Esophagus squamous epithelium (tissue), 5 donors: Measurements from ENCODE around the gene RIMBP2. TPM values are rescaled to one million over a fixed set of nuclear protein-coding genes. Genes with fewer than 3 reads are reported as not detected.

ENCODE experiments used
- DNase-seq: peaks from one replicate; lab custom pipeline; 2025; lab: John Stamatoyannopoulos, UW
- H3K27ac ChIP-seq, 4 donors: fragments of 200-600 bp; sonication (generic); one replicate each; pipeline ENCODE4 v1.5.1; 2016 to 2019; ENCODE audit warnings: mild to moderate bottlenecking in 1 of 4
- H3K27me3 ChIP-seq, 4 donors: fragments of 200-600 bp; sonication (generic); 1 replicate in 3 of 4; 2 replicates in 1 of 4; pipeline versions ENCODE4 v1.5.1 to v1.6.0; 2017 to 2021; ENCODE audit warnings: antibody characterized with exemption in 1 of 4
- H3K36me3 ChIP-seq, 3 donors: fragments of 200-600 bp; sonication (generic); one replicate each; pipeline ENCODE4 v1.5.1; 2016 to 2019
- H3K4me1 ChIP-seq, 3 donors: fragments of 200-600 bp; sonication (generic); one replicate each; pipeline ENCODE4 v1.5.1; 2017 to 2019
- H3K4me3 ChIP-seq, 4 donors: fragments of 200-600 bp; sonication (generic); 1 replicate in 3 of 4; 2 replicates in 1 of 4; pipeline ENCODE4 v1.5.1; 2016 to 2019; ENCODE audit warnings: mild to moderate bottlenecking in 2 of 4, moderate library complexity in 1 of 4
- H3K9me3 ChIP-seq, 3 donors: fragments of 200-600 bp; sonication (generic); one replicate each; pipeline ENCODE4 v1.5.1; 2016 to 2019
- POLR2A ChIP-seq, 4 donors: fragments of 450-650 bp; IDR thresholded peaks; one replicate each; pipeline ENCODE4 v1.6.1; 2017; ENCODE audit warnings: antibody characterized with exemption in 4 of 4, mild to moderate bottlenecking in 4 of 4, moderate library complexity in 3 of 4
- WGBS, 2 donors: methylation state at CpG; one replicate each; pipeline ENCODE4 v1.1.5; 2018; 5-methylcytosine and 5-hydroxymethylcytosine counted together
- intact Hi-C: fragments of 100-400 bp; cut with DNase I; formaldehyde crosslinking; loops from one replicate; pipeline ENCODE4 v1.15.0; 2022
- total RNA-seq, 4 donors: library from RNA; depleted of rRNA; stranded (reverse); fragments of >200 nt; gene quantifications; one replicate each; pipeline ENCODE4 v1.1.0, GENCODE V29; 2016
- TF ChIP-seq, protein P1 (sequence below), 6 experiments: fragments of 450-650 bp in 4 of 6; fragments of 200-600 bp in 2 of 6; sonication (generic) in 2 of 6; IDR thresholded peaks; one replicate each; pipeline ENCODE4 v1.5.1; 2016 to 2019; ENCODE audit warnings: antibody characterized with exemption in 6 of 6, mild to moderate bottlenecking in 4 of 6, moderate library complexity in 4 of 6
- donor health status: DM: yes; HTN: yes; CAD: no.

The RIMBP2 gene
- total RNA-seq, 4 donors from 2014 or later = 0.08 to 0.76 (median 0.46) TPM

DNA sequence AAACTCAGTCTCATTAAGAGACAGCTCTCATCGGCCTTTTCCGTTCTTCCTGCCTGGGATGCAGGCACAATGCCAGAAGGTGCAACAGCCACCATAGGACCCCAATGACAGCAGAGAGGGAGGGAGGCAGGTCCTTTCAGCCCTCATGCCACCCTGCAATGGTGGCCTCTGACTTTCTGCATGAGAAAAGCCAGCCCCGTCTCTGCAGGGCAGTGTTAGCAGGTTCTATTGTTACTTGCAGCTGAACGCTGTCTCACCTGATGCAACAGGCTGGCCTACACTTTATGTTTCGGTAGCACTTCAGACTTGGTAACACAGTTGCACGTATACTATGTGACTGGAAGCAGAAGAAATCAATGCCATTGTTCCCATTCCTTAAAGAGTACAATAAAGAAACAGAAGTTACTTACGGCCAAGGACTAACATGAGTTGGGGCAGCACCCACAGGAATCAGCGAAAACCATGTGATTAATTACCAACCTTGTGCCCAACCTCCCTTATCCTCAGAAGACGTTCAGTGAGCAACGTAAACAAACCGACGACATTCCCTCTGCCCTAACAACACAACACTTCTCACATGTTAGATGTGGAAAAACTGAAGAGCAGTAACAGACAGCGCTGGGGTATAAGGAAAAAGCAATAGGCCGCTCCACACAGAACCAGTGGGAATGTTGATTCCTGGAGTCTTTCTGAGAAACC, 102.1 kb downstream of the RIMBP2 start:
- no peak overlapping the region for H3K4me3 ChIP-seq
- intact Hi-C loops = no loop called here
- TF ChIP-seq, protein P1, sequence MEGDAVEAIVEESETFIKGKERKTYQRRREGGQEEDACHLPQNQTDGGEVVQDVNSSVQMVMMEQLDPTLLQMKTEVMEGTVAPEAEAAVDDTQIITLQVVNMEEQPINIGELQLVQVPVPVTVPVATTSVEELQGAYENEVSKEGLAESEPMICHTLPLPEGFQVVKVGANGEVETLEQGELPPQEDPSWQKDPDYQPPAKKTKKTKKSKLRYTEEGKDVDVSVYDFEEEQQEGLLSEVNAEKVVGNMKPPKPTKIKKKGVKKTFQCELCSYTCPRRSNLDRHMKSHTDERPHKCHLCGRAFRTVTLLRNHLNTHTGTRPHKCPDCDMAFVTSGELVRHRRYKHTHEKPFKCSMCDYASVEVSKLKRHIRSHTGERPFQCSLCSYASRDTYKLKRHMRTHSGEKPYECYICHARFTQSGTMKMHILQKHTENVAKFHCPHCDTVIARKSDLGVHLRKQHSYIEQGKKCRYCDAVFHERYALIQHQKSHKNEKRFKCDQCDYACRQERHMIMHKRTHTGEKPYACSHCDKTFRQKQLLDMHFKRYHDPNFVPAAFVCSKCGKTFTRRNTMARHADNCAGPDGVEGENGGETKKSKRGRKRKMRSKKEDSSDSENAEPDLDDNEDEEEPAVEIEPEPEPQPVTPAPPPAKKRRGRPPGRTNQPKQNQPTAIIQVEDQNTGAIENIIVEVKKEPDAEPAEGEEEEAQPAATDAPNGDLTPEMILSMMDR (IDR thresholded peaks at IDR 0.05) = no peak
- no peak for TF ChIP-seq POLR2A (IDR thresholded peaks at IDR 0.05)
- no peaks in the 10 kb centered on the region for H3K27me3 ChIP-seq
- H3K4me1 ChIP-seq = no peaks in the 10 kb centered on the region
- DNase-seq = no peak
- no peaks in the 10 kb centered on the region for H3K36me3 ChIP-seq
- H3K9me3 ChIP-seq = no peaks in the 10 kb centered on the region
- WGBS, 2 donors = 80 to 82% methylated on average over 14 of the region's 14 CpGs
- H3K27ac ChIP-seq = no peak overlapping the region

DNA sequence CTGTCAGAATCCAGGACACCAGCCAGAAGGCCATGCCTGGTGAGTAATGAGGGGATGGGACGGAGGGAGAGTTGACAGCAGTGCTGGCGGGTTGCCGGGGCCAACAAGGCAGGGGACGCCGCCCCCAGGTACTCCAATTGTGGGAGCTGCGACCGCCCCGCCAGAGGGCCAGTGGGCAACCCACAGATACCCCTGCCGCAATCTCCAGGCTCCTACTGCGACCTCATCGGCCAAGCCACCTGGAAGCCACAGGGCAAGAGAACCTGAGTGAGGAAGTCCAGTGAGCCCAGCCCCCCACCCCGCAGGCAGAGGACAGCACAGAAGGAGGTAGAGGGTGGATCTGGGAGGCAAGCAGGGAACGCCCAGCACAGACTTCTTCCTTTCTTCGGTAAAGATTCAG, 103.0 kb downstream of the RIMBP2 start:
- Histone ChIP-seq H3K9me3 (no peaks in the 10 kb centered on the region), H3K27ac (no peak overlapping the region), H3K4me3 (no peak overlapping the region), H3K4me1 (no peaks in the 10 kb centered on the region), H3K27me3 (no peaks in the 10 kb centered on the region), H3K36me3 (no peaks in the 10 kb centered on the region)
- TF ChIP-seq POLR2A (IDR thresholded peaks at IDR 0.05) = no peak
- intact Hi-C loops = no loop called here
- 75 to 79% methylated on average over 1 to 7 of the region's 14 CpGs for WGBS, 2 donors
- DNase-seq = no peak

DNA sequence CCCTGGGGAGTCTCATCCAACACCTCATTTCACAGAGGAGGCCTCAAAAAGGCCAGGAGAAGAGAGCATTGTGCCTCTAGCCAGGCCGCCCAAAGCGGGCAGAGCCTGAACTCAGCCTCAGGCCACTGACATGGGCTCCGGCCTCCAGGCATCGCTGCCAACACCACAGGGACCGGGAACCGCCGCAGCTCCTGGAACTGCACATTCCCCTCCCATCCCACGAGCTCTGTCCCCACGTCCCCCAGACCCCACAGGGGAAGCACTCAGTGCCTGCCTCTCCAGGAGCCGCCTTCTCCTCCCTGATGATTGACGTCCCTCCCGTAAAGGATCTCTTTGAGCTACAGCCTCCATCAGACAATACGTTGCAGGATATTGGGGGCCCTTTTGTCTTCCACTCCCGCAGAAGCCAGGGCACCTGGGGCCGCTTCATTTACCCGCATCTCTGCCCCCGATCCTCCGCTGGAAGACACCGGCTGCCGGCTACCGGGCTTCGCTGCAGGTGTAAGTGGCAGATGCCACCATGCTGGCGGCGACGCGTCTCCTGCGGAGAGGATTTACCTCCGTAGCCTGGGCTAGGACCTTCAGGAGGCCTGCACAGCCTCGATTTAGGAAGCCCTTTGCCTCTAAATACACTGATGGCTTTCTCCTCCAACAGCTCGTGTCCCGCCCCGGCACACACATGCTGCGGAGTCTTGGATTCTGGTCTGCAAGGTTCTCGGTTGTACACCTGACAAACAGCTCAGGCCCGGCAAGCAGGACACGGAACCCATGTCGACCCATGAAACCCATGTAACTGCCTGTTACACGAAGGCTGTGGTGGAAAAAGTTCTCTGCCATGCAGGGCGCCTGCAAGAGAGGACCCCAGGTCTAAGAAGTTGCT, 104.8 kb downstream of the RIMBP2 start:
- Histone ChIP-seq H3K4me1 (no peaks in the 10 kb centered on the region), H3K27me3 (no peaks in the 10 kb centered on the region), H3K4me3 (no peak overlapping the region), H3K27ac (no peak overlapping the region), H3K36me3 (no peaks in the 10 kb centered on the region), H3K9me3 (no peaks in the 10 kb centered on the region)
- WGBS, 2 donors = 85 to 91% methylated on average over 23 to 25 of the region's 39 CpGs
- intact Hi-C loops = no loop called here
- TF ChIP-seq POLR2A (IDR thresholded peaks at IDR 0.05) = no peak
- TF ChIP-seq, protein P1 (IDR thresholded peaks at IDR 0.05) = no peak
- DNase-seq = no peak

DNA sequence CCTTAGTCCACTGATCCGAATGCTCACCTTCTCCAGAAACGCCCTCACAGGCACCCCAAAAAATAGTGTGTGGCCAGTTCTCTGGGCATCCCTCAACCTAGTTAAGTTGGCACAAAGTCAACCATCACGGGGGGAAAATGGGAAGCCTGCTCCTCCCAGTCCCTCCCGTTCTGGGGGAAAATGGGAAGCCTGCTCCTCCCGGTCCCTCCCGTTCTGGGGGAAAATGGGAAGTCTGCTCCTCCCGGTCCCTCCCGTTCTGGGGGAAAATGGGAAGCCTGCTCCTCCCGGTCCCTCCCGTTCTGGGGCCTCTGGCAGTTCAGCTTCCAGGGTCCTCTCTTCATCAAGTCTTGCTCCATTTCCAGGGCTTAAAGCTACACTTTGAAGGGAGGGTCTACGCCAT, 106.1 kb downstream of the RIMBP2 start:
- no peak for TF ChIP-seq POLR2A (IDR thresholded peaks at IDR 0.05)
- TF ChIP-seq, protein P1 (IDR thresholded peaks at IDR 0.05) = no peak
- no peak for DNase-seq
- Histone ChIP-seq H3K4me3 (no peak overlapping the region), H3K27ac (no peak overlapping the region), H3K4me1 (no peaks in the 10 kb centered on the region), H3K9me3 (no peaks in the 10 kb centered on the region), H3K36me3 (no peaks in the 10 kb centered on the region), H3K27me3 (no peaks in the 10 kb centered on the region)
- WGBS, 2 donors = 66 to 73% methylated on average over 8 to 10 of the region's 11 CpGs
- intact Hi-C loops = no loop called here

DNA sequence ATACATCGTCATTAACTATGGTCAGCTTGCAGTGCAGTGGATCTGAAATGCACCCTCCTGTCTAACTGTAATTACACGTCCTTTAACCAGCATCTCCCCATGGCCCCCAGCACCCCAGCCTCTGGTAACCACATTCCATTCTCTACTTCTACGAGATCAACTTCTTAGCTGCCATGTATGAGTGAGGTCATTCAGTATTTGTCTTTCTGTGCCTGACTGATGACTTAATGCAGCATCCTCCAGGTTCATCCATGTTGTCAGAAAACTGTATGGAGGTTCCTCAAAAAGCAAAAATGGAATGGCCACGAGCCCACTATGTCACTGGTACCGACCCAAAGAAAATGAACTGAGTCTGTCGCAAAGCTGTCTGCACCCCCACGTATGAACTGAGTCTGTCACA, 107.3 kb downstream of the RIMBP2 start:
- intact Hi-C loops = no loop called here
- DNase-seq = no peak
- H3K4me3 ChIP-seq = no peak overlapping the region
- H3K9me3 ChIP-seq = no peaks in the 10 kb centered on the region
- TF ChIP-seq POLR2A (IDR thresholded peaks at IDR 0.05) = no peak
- TF ChIP-seq, protein P1 (IDR thresholded peaks at IDR 0.05) = no peak
- H3K36me3 ChIP-seq = no peaks in the 10 kb centered on the region
- WGBS, 2 donors = 81 to 85% methylated on average over 7 of the region's 7 CpGs
- no peaks in the 10 kb centered on the region for H3K4me1 ChIP-seq
- H3K27me3 ChIP-seq = no peaks in the 10 kb centered on the region
- H3K27ac ChIP-seq = no peak overlapping the region
